Measurements from ENCODE around the gene SCNN1G. TPM values are rescaled to one million over a fixed set of nuclear protein-coding genes. Genes with fewer than 3 reads are reported as not detected.

SCNN1G gene
- total and polyA plus RNA-seq, 2 of the 13 experiments (the other 11 are each of a cell fraction or from before 2014, with no cell fraction given) = not detected

DNA sequence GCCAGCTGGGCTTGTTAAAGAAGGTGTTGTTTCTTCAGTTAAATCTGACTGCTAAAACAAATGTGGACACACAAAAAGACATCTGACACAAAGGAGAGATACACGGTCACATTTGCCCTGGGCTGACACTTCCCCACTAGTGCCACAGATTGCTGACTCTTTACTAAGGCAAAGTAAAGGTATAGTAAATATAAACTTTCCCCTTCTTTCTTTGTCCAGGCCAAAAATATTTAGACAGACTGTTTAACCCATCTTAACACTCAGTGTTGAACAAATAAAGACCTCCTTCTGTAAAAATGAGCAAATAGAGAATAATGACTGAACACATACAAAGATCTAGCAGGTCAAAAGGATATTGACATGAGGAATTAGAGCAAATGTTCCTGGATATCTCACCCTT is 58.4 kb downstream of the SCNN1G start (continued):
- TF ChIP-seq RFXANK (CRISPR knock-in tag; IDR thresholded peaks at IDR 0.05) (no peak), ZNF121 (CRISPR knock-in tag; IDR thresholded peaks at IDR 0.05) (no peak), NCOA5 (CRISPR knock-in tag; IDR thresholded peaks at IDR 0.05) (no peak), ATF7 (IDR thresholded peaks at IDR 0.05) (no peak), ATF7 (CRISPR knock-in tag; IDR thresholded peaks at IDR 0.05) (no peak), PPARG (CRISPR knock-in tag; conservative IDR thresholded peaks at IDR 0.05) (peak; percentile 99), SOX5 (CRISPR knock-in tag; IDR thresholded peaks at IDR 0.05; ENCODE audit: borderline replicate concordance) (peak; percentile 71), ZNF17 (CRISPR knock-in tag; IDR thresholded peaks at IDR 0.05) (no peak), KAT7 (CRISPR knock-in tag; IDR thresholded peaks at IDR 0.05; ENCODE audit: borderline replicate concordance) (no peak), ZNF24 (IDR thresholded peaks at IDR 0.05) (no peak), NFE2L2 (IDR thresholded peaks at IDR 0.05; ENCODE audit: low read length) (no peak), ZNF12 (CRISPR knock-in tag; IDR thresholded peaks at IDR 0.05) (no peak), RARA (CRISPR knock-in tag; IDR thresholded peaks at IDR 0.05) (peak; percentile 75), ZNF7 (CRISPR knock-in tag; IDR thresholded peaks at IDR 0.05) (peak; percentile 13; the same call in 1 of the 2 replicates), PRPF4 (IDR thresholded peaks at IDR 0.05; ENCODE audit: low read depth, low read length, poor library complexity, severe bottlenecking) (no peak), CHD2 (IDR thresholded peaks at IDR 0.05; ENCODE audit: low read depth, low read length) (no peak), CENPX (CRISPR knock-in tag; IDR thresholded peaks at IDR 0.05) (no peak), ZNF496 (CRISPR knock-in tag; IDR thresholded peaks at IDR 0.05; ENCODE audit: insufficient replicate concordance) (no peak), JARID2 (CRISPR knock-in tag; IDR thresholded peaks at IDR 0.05; ENCODE audit: insufficient replicate concordance) (no peak), ZMAT3 (CRISPR knock-in tag; conservative IDR thresholded peaks at IDR 0.05) (no peak), YY1 (IDR thresholded peaks at IDR 0.05; ENCODE audit: insufficient read depth, insufficient replicate concordance, low read depth, low read length) (no peak), ZNF550 (CRISPR knock-in tag; IDR thresholded peaks at IDR 0.05; ENCODE audit: borderline replicate concordance) (no peak), ZNF556 (CRISPR knock-in tag; IDR thresholded peaks at IDR 0.05; ENCODE audit: borderline replicate concordance) (no peak)
- TF ChIP-seq, protein P1, sequence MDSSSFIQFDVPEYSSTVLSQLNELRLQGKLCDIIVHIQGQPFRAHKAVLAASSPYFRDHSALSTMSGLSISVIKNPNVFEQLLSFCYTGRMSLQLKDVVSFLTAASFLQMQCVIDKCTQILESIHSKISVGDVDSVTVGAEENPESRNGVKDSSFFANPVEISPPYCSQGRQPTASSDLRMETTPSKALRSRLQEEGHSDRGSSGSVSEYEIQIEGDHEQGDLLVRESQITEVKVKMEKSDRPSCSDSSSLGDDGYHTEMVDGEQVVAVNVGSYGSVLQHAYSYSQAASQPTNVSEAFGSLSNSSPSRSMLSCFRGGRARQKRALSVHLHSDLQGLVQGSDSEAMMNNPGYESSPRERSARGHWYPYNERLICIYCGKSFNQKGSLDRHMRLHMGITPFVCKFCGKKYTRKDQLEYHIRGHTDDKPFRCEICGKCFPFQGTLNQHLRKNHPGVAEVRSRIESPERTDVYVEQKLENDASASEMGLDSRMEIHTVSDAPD (CRISPR knock-in tag; IDR thresholded peaks at IDR 0.05) = no peak
- TF ChIP-seq, protein P2, sequence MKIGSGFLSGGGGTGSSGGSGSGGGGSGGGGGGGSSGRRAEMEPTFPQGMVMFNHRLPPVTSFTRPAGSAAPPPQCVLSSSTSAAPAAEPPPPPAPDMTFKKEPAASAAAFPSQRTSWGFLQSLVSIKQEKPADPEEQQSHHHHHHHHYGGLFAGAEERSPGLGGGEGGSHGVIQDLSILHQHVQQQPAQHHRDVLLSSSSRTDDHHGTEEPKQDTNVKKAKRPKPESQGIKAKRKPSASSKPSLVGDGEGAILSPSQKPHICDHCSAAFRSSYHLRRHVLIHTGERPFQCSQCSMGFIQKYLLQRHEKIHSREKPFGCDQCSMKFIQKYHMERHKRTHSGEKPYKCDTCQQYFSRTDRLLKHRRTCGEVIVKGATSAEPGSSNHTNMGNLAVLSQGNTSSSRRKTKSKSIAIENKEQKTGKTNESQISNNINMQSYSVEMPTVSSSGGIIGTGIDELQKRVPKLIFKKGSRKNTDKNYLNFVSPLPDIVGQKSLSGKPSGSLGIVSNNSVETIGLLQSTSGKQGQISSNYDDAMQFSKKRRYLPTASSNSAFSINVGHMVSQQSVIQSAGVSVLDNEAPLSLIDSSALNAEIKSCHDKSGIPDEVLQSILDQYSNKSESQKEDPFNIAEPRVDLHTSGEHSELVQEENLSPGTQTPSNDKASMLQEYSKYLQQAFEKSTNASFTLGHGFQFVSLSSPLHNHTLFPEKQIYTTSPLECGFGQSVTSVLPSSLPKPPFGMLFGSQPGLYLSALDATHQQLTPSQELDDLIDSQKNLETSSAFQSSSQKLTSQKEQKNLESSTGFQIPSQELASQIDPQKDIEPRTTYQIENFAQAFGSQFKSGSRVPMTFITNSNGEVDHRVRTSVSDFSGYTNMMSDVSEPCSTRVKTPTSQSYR (CRISPR knock-in tag; IDR thresholded peaks at IDR 0.05; ENCODE audit: borderline replicate concordance) = no peak
- TF ChIP-seq, protein P3, sequence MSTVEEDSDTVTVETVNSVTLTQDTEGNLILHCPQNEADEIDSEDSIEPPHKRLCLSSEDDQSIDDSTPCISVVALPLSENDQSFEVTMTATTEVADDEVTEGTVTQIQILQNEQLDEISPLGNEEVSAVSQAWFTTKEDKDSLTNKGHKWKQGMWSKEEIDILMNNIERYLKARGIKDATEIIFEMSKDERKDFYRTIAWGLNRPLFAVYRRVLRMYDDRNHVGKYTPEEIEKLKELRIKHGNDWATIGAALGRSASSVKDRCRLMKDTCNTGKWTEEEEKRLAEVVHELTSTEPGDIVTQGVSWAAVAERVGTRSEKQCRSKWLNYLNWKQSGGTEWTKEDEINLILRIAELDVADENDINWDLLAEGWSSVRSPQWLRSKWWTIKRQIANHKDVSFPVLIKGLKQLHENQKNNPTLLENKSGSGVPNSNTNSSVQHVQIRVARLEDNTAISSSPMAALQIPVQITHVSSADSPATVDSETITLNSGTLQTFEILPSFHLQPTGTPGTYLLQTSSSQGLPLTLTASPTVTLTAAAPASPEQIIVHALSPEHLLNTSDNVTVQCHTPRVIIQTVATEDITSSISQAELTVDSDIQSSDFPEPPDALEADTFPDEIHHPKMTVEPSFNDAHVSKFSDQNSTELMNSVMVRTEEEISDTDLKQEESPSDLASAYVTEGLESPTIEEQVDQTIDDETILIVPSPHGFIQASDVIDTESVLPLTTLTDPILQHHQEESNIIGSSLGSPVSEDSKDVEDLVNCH (CRISPR knock-in tag; IDR thresholded peaks at IDR 0.05) = no peak
- TF ChIP-seq, protein P4, sequence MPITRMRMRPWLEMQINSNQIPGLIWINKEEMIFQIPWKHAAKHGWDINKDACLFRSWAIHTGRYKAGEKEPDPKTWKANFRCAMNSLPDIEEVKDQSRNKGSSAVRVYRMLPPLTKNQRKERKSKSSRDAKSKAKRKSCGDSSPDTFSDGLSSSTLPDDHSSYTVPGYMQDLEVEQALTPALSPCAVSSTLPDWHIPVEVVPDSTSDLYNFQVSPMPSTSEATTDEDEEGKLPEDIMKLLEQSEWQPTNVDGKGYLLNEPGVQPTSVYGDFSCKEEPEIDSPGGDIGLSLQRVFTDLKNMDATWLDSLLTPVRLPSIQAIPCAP (CRISPR knock-in tag; IDR thresholded peaks at IDR 0.05; ENCODE audit: low read depth) = no peak

Data from HepG2 (cell line).